Ovary (tissue), 3 donors: ENCODE results near the gene PLEKHO1.

ENCODE experiments used
- EP300 ChIP-seq: sonication (generic); formaldehyde crosslinking; IDR thresholded peaks from one replicate; pipeline ENCODE4 v1.6.1; 2017; ENCODE audit warnings: antibody characterized with exemption
- POLR2A ChIP-seq: fragments of 450-650 bp; IDR thresholded peaks from one replicate; pipeline ENCODE4 v1.6.1; 2017; ENCODE audit warnings: antibody characterized with exemption, mild to moderate bottlenecking, moderate library complexity
- TF ChIP-seq, protein P1 (sequence below), 3 donors: fragments of 450-650 bp in 2 of 3; fragments of 200-600 bp in 1 of 3; IDR thresholded peaks; one replicate each; pipeline versions ENCODE4 v1.5.1 to v1.8.0; 2016 to 2022; ENCODE audit warnings: antibody characterized with exemption in 3 of 3, mild to moderate bottlenecking in 1 of 3
- donor health status: DM: no; HTN: no; CAD: no.

DNA sequence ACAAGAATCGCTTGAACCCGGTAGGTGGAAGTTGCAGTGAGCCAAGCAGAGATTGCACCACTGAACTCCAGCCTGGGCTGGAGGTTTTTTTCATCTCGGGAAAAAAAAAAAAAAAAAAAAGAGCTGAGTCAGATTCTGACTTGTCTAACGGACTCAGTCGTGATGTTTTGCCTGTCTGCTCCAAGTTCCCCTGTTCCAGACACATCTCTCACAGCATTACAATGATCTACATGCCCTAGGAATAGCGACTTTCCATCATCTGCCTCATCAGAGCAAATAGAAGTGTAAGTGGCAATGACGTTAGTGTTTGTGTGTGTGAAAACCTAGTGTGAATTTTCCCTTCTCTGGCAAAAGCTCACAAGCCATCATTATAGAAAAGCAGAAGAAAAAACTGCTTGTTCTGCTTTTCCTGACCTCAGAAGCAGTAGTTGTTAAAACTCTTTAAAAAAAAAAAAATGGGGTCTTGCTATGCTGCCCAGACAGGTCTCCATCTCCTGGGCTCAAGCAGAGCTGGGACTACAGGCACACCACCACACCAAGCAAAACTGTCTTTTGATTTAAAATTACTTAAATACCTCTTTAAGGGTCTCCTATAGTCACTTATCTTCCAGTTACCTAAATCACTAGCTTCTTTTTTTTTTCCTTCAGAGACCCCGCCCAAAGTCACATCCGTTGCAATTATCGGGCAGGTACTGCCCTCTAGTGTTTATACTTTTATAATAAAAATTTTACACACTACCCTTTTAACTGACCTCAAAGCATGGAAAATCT is 37.3 kb downstream of the PLEKHO1 start:
- TF ChIP-seq, protein P1, sequence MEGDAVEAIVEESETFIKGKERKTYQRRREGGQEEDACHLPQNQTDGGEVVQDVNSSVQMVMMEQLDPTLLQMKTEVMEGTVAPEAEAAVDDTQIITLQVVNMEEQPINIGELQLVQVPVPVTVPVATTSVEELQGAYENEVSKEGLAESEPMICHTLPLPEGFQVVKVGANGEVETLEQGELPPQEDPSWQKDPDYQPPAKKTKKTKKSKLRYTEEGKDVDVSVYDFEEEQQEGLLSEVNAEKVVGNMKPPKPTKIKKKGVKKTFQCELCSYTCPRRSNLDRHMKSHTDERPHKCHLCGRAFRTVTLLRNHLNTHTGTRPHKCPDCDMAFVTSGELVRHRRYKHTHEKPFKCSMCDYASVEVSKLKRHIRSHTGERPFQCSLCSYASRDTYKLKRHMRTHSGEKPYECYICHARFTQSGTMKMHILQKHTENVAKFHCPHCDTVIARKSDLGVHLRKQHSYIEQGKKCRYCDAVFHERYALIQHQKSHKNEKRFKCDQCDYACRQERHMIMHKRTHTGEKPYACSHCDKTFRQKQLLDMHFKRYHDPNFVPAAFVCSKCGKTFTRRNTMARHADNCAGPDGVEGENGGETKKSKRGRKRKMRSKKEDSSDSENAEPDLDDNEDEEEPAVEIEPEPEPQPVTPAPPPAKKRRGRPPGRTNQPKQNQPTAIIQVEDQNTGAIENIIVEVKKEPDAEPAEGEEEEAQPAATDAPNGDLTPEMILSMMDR (IDR thresholded peaks at IDR 0.05) = peak; percentile 11 to 52 (median 32)
- TF ChIP-seq POLR2A (no peak), EP300 (no peak)
